GM19328 (cell line): ENCODE results near the gene APOBEC3B.
A peak's percentile ranks its signal among the peaks of the same experiment; 100 is the strongest.
"Not testable (repeated sequence)": the region's sequence is repeated elsewhere in the genome, so short reads cannot be mapped to it uniquely, and the experiment has no call there.

Experiments
- ATAC-seq: cut with Tn5 transposase; IDR thresholded peaks from one replicate; pipeline ENCODE4 v1.9.1; 2021; ENCODE audit warnings: mild to moderate bottlenecking, moderate library complexity; ENCODE audit not compliant: unreplicated experiment

APOBEC3B gene

DNA sequence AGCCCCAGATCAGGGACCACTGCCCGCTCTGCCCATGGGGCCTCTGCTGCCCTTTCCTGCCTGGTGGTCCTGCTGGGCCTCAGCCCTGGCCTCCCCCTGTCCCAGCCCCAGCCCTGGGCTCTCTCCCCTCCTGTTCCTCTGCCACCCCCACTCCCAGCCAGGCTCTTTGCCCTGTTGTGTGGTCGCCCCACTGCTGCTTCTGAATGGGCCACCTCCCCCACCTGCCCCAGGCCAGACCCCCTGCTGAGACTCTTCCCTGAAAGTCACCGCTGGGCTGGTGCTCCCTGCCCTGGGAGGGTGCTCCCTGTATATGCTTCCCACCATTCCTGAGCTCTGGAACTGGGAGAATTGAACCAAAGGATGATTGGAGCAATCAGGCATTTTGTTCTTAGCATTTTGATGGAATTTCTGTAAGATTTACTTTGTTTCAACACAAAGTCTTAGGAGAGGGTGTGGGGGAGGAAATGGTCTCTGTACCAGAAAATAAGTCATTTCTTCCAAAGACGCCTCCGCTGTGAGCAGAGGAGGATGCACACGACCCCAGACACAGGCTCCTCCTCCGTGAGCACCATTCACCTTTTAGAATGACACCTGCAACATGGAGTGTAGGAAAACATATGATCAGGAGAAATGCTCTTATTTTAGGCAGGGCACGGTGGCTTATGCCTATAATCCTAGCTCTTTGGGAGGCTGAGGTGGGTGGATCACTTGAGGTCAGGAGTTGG lies 5.2 kb downstream of the APOBEC3B start:
- no peak for ATAC-seq

DNA sequence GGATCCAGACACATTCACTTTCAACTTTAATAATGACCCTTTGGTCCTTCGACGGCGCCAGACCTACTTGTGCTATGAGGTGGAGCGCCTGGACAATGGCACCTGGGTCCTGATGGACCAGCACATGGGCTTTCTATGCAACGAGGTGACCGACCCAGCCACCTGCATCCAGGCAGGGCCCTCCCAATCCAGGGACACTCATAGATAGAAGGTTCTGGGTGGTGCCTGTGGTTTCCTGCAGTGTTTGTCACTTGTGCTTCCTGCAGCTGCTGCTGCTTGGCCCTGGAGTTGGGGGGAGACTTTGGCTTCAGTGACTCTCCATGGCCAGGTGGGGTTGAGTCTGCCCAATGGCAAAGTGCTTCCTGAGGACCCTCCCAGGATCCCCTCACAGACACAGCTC lies 7.3 kb downstream of the APOBEC3B start:
- no peak for ATAC-seq

DNA sequence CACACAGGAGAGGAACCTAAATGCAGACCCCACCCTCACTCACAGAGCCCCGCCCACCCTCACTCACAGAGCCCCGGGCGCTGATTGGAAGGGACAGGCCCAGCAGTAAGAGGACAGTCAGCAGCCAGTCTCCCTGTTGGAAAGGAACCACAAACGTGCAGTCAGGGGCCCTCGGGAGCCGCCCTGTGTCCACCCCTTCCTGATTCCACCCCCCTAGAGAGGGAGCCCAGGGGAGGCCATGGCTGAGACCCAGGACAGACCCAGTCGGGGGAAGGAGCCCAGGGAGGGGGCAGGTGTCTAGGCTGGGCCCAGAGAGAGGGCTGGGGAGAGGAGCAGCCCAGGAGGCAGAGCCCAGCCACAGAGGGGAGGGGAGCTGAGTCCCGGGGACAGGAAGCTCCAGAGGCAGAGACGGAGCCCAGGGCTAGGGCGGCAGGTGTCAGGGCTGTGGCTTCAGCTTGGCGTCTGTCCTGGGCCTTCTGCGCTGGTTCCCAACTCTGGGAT lies 10.8 kb downstream of the APOBEC3B start:
- not testable (repeated sequence) for ATAC-seq

GRCh38 chr22:38996105-38996504 lies 14.0 kb downstream of the APOBEC3B start:
- ATAC-seq, result no peak

- ATAC-seq, result no peak
These were observed 15.4 kb downstream of the APOBEC3B start for GRCh38 chr22:38997518-38997917.

GRCh38 chr22:39003165-39003638 lies 21.1 kb downstream of the APOBEC3B start:
- no peak for ATAC-seq

DNA sequence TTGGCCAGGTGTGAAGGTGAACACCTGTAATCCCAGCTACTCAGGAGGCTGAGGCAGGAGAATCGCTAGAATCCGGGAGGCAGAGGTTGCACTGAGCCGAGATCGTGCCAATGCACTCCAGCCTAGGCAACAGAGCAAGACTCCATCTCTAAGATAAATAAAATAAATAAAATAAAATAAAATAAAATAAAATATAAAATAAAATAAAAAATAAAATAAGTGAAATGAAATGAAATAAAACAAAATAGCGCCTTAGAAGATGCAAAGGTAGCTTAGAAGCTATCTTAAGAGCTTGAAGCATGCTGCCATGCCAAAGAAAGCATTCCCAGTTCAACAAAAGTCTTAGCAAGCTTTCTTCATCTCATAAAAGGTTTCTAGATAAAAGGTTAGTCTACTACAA lies 25.0 kb downstream of the APOBEC3B start:
- ATAC-seq, result no peak

DNA sequence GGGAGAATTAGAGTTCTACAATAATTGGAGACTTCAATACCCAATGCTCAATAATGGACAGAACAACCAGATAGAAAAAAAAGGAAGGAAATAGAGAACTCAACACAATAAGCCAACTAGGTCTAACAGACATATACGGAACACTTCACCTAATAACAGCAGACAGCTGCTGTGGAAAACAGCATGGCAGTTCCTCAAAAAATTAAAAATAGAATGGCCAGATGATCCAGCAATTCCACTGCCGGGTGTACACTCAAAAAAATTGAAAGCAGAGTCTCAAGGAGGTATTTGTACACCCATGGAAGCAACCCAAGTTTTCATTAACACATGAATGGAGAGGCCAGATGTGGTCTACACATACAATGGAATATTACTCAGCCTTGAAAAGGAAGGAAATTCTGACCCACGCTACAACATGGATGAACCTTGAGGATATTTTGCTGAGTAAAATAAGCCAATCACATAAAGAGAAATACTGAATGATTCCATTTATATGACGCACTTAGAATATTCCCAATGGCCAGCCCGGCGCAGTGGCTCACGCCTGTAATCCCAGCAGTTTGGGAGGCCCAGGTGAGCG lies 26.2 kb downstream of the APOBEC3B start:
- not testable (repeated sequence) for ATAC-seq

GRCh38 chr22:39010946-39011345 lies 28.8 kb downstream of the APOBEC3B start:
- ATAC-seq, result no peak

- ATAC-seq, result no peak
These were observed 30.7 kb downstream of the APOBEC3B start for GRCh38 chr22:39012533-39013511.

- ATAC-seq, result peak; percentile 17
These were observed 31.4 kb downstream of the APOBEC3B start for GRCh38 chr22:39013561-39013941.

GRCh38 chr22:39013942-39014722 lies 32.0 kb downstream of the APOBEC3B start, which contains the start of gene APOBEC3C:
Gene APOBEC3C, plus strand, starts transcription at chr22:39014257. Its CDS starts 106 bp downstream, at chr22:39014363.
- ATAC-seq, result peak; percentile 75

DNA sequence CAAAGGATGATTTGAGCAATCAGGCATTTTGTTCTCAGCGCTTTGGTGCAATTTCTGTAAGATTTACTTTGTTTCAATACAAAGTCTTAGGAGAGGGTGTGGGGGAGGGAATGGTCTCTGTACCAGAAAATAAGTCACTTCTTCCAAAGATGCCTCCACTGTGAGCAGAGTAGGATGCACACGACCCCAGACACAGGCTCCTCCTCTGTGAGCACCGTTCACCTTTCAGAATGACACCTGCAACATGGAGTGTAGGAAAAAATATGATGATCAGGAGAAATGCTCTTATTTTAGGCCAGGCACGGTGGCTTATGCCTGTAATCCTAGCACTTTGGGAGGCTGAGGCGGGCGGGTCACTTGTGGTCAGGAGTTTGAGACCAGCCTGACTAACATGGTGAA lies 32.6 kb downstream of the APOBEC3B start:
- not testable (repeated sequence) for ATAC-seq

GRCh38 chr22:39016592-39016991 lies 34.4 kb downstream of the APOBEC3B start:
- no peak for ATAC-seq

DNA sequence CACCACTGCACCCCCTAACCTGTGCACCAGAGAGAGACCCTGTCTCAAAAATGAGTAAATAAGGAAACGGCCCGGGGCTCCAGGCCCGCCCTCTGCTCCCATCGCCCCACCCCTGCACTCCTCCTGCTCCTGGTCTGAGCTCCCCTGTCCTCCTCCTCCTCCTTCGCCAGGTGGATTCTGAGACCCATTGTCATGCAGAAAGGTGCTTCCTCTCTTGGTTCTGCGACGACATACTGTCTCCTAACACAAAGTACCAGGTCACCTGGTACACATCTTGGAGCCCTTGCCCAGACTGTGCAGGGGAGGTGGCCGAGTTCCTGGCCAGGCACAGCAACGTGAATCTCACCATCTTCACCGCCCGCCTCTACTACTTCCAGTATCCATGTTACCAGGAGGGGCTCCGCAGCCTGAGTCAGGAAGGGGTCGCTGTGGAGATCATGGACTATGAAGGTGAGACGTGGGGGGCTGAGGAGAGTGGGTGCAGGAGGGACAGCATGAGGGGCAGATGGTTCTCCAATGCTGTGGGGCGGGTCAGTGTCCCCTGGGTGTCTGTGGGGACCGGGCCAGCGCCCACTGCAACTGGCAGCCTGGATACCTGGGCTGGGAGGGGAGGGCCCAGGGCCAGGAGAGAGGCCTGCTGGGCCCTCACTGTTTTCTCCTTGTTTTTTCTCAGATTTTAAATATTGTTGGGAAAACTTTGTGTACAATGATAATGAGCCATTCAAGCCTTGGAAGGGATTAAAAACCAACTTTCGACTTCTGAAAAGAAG lies 35.6 kb downstream of the APOBEC3B start:
- ATAC-seq, result no peak

DNA sequence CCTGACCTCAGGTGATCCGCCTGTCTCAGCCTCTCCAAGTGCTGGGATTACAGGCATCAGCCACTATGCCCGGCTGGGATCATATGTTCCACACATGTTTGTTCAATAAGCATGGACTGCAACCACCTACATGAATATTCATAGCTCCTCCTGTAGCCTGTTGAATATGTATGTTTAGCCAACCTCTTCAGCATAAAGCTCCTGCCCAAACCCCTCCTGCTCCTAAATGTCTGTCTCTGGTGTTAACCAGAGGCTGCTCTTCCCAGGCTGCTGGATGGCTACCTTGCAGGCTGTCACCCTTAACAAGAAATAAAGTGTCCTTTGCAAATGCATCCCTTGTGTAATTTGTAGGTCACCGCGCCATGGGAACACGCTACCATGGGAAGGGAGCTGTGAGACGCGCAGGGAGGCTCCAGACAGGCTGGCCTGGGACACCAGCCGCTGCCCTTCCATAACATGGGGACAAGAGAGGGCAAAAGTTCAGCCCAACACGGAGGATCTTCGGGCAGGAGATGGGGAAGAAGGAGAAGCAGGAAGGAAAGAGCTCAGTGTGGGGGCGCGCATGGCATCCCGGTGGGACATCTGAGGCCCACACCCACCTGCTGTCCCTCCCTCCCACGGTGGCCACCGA lies 38.0 kb downstream of the APOBEC3B start:
- peak; percentile 17 for ATAC-seq

- ATAC-seq, result no peak
These were observed 39.6 kb downstream of the APOBEC3B start for GRCh38 chr22:39021552-39022250.

- ATAC-seq, result no peak
These were observed 42.6 kb downstream of the APOBEC3B start for GRCh38 chr22:39024519-39025308.
